ENCODE results near the gene ZFY.

Gene ZFY

GRCh38 chrY:2934861-2935715 lies at the start of gene ZFY:
Gene ZFY (plus strand): TSS chrY:2935381. CDS start chrY:2953937, 18,556 bp downstream.
- DNase-seq = peak; percentile 61 to 64

GRCh38 chrY:2885880-2886279 lies 49.3 kb upstream of the ZFY start:
- no peak for DNase-seq

- DNase-seq = peak in 1 of 2 donors; percentile 14
Observed at GRCh38 chrY:2887386-2887785, 47.8 kb upstream of the ZFY start.

GRCh38 chrY:2887955-2888354 lies 47.2 kb upstream of the ZFY start:
- peak in 1 of 2 donors; percentile 39 for DNase-seq

GRCh38 chrY:2893471-2893870 lies 41.7 kb upstream of the ZFY start:
- DNase-seq = peak; percentile 38

- no peak for DNase-seq
Observed at GRCh38 chrY:2896050-2896449, 39.1 kb upstream of the ZFY start.

GRCh38 chrY:2907356-2907755 lies 27.8 kb upstream of the ZFY start:
- DNase-seq = no peak

- DNase-seq = peak; percentile 26 to 43
Observed at GRCh38 chrY:2913066-2913815, 21.9 kb upstream of the ZFY start.

- no peak for DNase-seq
Observed at GRCh38 chrY:2934078-2934477, 1.1 kb upstream of the ZFY start.

- DNase-seq = peak; percentile 74 to 77
Observed at GRCh38 chrY:2935716-2936435, 695 bp downstream of the ZFY start.

- DNase-seq = peak in 1 of 2 donors; percentile 19
Observed at GRCh38 chrY:2936436-2936750, 1.2 kb downstream of the ZFY start.

- no peak for DNase-seq
Observed at GRCh38 chrY:2937149-2937548, 2.0 kb downstream of the ZFY start.

GRCh38 chrY:2949590-2950252 lies 14.5 kb downstream of the ZFY start:
- peak in 1 of 2 donors; percentile 54 for DNase-seq

GRCh38 chrY:2950655-2951054 lies 15.5 kb downstream of the ZFY start:
- no peak for DNase-seq

GRCh38 chrY:2952912-2953311 lies 17.7 kb downstream of the ZFY start:
- no peak for DNase-seq

- no peak for DNase-seq
Observed at GRCh38 chrY:2954735-2955134, 19.6 kb downstream of the ZFY start.

GRCh38 chrY:2955561-2955960 lies 20.4 kb downstream of the ZFY start:
- no peak for DNase-seq

- DNase-seq = no peak
Observed at GRCh38 chrY:2962061-2962460, 26.9 kb downstream of the ZFY start.

- DNase-seq = no peak
Observed at GRCh38 chrY:2964814-2965213, 29.6 kb downstream of the ZFY start.

GRCh38 chrY:2965629-2966028 lies 30.4 kb downstream of the ZFY start:
- DNase-seq = no peak

- DNase-seq = no peak
Observed at GRCh38 chrY:2969561-2969960, 34.4 kb downstream of the ZFY start.

- no peak for DNase-seq
Observed at GRCh38 chrY:2972708-2973107, 37.5 kb downstream of the ZFY start.
